GM12872 (cell line): ENCODE results near the gene COG5.

ENCODE experiments used
- CTCF ChIP-seq: IDR thresholded peaks from 3 replicates; pipeline ENCODE4 v1.5.1; 2011; ENCODE audit warnings: low read depth, mild to moderate bottlenecking, low read length, moderate library complexity; ENCODE audit not compliant: insufficient read depth

COG5 gene

DNA sequence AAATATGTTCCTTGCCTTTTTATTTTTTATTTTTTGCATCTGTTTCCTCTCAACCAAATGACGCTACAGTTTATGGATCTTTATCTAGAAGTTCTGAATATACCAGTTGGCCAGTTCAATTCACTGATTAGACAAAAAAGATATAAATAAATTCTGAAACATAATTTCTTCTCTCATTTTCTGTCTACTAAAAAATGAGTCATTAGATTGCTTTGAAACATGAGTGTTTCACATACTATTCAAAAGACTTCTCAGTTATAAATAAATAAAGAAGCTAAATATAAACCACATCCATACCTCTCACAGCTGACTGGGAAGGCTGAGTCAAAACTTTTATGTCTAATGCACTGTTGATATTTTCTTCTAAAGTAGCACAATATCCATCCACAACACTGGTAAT lies 191.4 kb downstream of the COG5 start:
- TF ChIP-seq CTCF: no peak

DNA sequence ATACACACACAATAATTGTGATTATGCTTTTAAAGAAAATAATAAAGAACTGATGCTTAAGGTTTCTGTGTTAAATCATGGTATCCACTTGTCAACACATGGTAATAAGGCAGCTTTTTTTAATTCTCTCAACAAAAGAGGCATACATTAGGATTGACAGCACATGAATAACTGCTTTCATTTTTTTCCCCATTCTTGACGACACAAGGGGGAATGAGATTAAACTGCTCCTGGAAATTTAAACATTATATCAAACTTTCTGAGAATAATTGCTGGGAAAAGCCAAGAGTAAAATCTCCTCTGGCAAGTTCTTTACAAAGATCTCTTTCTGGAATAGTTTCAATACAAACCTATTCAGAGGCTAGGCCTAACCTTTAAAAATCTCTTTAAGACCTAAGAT lies 192.9 kb downstream of the COG5 start:
- no peak for TF ChIP-seq CTCF

- no peak for TF ChIP-seq CTCF
Observed at GRCh38 chr7:107364787-107365186, 198.9 kb downstream of the COG5 start.

DNA sequence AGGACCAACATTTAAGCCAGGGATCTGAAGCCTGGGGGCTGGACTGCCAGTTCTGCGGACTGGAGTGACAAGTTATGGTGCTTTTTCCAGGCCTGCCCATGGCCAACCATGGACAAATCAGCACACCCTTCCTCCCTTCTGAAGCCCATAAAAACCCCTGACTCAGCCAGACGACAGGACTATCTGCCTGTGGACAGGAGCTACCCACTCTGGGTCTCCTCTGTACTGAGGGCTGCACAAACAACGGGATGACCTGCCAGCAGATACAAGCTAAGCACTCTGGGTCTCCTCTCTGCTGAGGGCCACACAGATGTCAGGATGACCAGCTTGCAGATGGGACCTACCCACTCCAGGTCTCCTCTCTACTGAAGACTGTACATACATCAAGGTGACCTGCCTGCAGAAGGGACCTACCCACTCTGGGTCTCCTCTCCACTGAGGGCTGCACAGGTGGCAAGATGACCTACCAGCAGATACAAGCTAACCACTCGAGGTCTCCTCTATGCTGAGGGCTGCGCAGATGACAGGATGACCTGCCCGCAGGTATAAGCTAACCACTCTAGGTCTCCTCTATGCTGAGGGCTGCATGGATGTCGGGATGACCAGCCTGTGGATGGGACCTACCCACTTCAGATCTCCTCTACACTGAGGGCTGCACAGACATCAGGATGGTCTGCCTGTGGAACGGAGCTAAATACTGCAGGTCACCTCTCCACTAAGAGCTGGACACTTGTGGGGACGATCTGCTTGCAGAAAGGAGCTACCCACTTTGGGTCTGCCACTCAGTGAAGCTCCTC lies 204.0 kb downstream of the COG5 start:
- no peak for TF ChIP-seq CTCF

GRCh38 chr7:107355616-107356015 lies 208.1 kb downstream of the COG5 start:
- no peak for TF ChIP-seq CTCF

DNA sequence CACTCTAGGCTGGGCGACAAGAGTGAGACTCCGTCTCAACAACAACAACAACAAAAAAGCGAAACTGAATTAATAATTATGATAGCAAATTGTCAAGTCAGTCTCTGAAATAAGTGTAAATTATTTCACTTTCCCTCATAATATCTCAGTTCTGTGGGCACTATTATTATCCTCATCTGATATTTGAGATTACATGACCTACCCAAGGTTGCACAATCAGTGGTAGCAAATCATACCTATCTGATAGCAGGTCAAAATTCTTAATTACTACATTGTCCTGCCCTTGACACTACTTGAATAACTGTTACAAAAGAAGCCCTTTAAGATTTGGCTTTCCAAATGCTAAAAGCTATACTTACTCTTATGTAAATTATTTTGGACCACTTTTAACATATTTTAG lies 209.1 kb downstream of the COG5 start:
- no peak for TF ChIP-seq CTCF

DNA sequence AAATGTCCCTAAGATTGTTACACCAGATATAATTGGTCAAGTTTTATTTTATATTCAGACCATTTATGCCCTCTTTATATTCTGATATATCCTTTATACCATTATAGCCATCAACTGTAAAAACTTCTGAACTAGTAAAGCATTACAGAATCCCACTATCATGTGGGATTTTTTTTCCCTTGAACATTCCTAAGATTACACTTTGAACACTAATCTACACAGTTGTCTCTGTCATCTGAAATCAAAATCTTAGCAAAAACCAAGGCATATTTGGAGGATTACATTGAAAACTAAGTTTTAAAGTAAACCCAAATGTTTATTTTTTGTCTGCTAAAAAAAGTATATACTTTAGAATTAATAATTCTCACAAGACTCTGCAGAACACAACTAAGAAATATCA lies 210.0 kb downstream of the COG5 start:
- no peak for TF ChIP-seq CTCF
